Right ventricle myocardium inferior (tissue), 1 donor: Measurements from ENCODE around the gene NR5A1. TPM values are rescaled to one million over a fixed set of nuclear protein-coding genes. Genes with fewer than 3 reads are reported as not detected.

Experiments used
- total RNA-seq: library from RNA; stranded (reverse); fragmentation: NEBNext Ultra II Directional; extraction: Animal tissue kit (Norgen Biotek cat#: 25700); gene quantifications from one replicate; pipeline ENCODE4 v1.2.1, GENCODE V29; 2021
- donor health status: DM: no; HTN: yes; CAD: no; lungs with severe emphysema.

Gene NR5A1
- total RNA-seq, 1 donor from 2014 or later: not detected

Other genes starting within 250 kb of the NR5A1 start
- 10.5 TPM for gene NEK6, start 249.4 kb downstream of the NR5A1 start, total RNA-seq
- gene PSMB7, start 92.0 kb downstream of the NR5A1 start, total RNA-seq: 185 TPM
- gene ADGRD2, start 56.9 kb downstream of the NR5A1 start, total RNA-seq: not detected